Tibial nerve (tissue), 4 donors: ENCODE results near the gene OSGEP.

Experiments
- EP300 ChIP-seq, 2 donors: sonication (generic); formaldehyde crosslinking; IDR thresholded peaks; one replicate each; pipeline ENCODE4 v1.6.1; 2017; ENCODE audit warnings: antibody characterized with exemption in 2 of 2, mild to moderate bottlenecking in 1 of 2
- TF ChIP-seq, protein P1 (sequence below), 5 experiments: fragments of 200-600 bp in 3 of 5; fragments of 450-650 bp in 2 of 5; sonication (generic) in 3 of 5; IDR thresholded peaks; one replicate each; pipeline ENCODE4 v1.5.1; 2016 to 2019; ENCODE audit warnings: antibody characterized with exemption in 5 of 5, mild to moderate bottlenecking in 3 of 5, moderate library complexity in 2 of 5

GRCh38 chr14:20434701-20435581 lies 19.7 kb downstream of the OSGEP start:
- peak in 1 of 2 donors; percentile 62 for TF ChIP-seq EP300 (IDR thresholded peaks at IDR 0.05)
- TF ChIP-seq, protein P1, sequence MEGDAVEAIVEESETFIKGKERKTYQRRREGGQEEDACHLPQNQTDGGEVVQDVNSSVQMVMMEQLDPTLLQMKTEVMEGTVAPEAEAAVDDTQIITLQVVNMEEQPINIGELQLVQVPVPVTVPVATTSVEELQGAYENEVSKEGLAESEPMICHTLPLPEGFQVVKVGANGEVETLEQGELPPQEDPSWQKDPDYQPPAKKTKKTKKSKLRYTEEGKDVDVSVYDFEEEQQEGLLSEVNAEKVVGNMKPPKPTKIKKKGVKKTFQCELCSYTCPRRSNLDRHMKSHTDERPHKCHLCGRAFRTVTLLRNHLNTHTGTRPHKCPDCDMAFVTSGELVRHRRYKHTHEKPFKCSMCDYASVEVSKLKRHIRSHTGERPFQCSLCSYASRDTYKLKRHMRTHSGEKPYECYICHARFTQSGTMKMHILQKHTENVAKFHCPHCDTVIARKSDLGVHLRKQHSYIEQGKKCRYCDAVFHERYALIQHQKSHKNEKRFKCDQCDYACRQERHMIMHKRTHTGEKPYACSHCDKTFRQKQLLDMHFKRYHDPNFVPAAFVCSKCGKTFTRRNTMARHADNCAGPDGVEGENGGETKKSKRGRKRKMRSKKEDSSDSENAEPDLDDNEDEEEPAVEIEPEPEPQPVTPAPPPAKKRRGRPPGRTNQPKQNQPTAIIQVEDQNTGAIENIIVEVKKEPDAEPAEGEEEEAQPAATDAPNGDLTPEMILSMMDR (IDR thresholded peaks at IDR 0.05) = no peak
